HCT116 (cell line): ENCODE measurements around the gene POLN.

Experiments
- CTCF ChIP-seq, 3 experiments: fragments of 200-600 bp in 1 of 3; sonication (generic) in 1 of 3; IDR thresholded peaks in 2 of 3; conservative IDR thresholded peaks in 1 of 3; 2 replicates each; pipeline ENCODE4 v1.5.1; 2012 to 2017; ENCODE audit warnings: low read depth in 2 of 3, low read length in 2 of 3, antibody characterized with exemption in 1 of 3, borderline replicate concordance in 1 of 3, control low read depth in 1 of 3, mild to moderate bottlenecking in 1 of 3, mixed read lengths in 1 of 3, mixed run types in 1 of 3, moderate library complexity in 1 of 3; ENCODE audit not compliant: insufficient read depth in 1 of 3
- EZH2phosphoT487 ChIP-seq: fragments of 200-600 bp; IDR thresholded peaks from 2 replicates; pipeline ENCODE4 v1.6.1; 2018; ENCODE audit warnings: antibody characterized with exemption, borderline replicate concordance
- RAD21 ChIP-seq: IDR thresholded peaks from 2 replicates; pipeline ENCODE4 v1.6.1; 2012; ENCODE audit warnings: low read depth, mild to moderate bottlenecking
- REST ChIP-seq: IDR thresholded peaks from 2 replicates; pipeline ENCODE4 v1.6.1; 2012; ENCODE audit warnings: low read depth
- SIN3A ChIP-seq: IDR thresholded peaks from 2 replicates; pipeline ENCODE4 v1.6.1; 2012; ENCODE audit warnings: low read depth
- YY1 ChIP-seq: IDR thresholded peaks from 2 replicates; pipeline ENCODE4 v1.6.1; 2011; ENCODE audit warnings: low read length, low read depth, moderate library complexity, mild to moderate bottlenecking; ENCODE audit not compliant: insufficient replicate concordance; ENCODE audit errors: extremely low read depth
- ZBTB33 ChIP-seq: IDR thresholded peaks from 2 replicates; pipeline ENCODE4 v1.6.1; 2011; ENCODE audit warnings: mild to moderate bottlenecking, low read length, moderate library complexity; ENCODE audit not compliant: insufficient replicate concordance; ENCODE audit errors: extremely low read depth

GRCh38 chr4:2268357-2269205, 26.7 kb upstream of the POLN start:
- TF ChIP-seq CTCF (IDR thresholded peaks at IDR 0.05 in 2 of 3, conservative IDR thresholded peaks at IDR 0.05 in 1 of 3; ENCODE audit: borderline replicate concordance in 1 of 3, insufficient read depth in 1 of 3, low read depth in 2 of 3, low read length in 2 of 3) (no peak), EZH2phosphoT487 (no peak), SIN3A (no peak), REST (no peak), YY1 (no peak), RAD21 (no peak), ZBTB33 (no peak)
